ENCODE results near the gene GRIK1.

Gene GRIK1

DNA sequence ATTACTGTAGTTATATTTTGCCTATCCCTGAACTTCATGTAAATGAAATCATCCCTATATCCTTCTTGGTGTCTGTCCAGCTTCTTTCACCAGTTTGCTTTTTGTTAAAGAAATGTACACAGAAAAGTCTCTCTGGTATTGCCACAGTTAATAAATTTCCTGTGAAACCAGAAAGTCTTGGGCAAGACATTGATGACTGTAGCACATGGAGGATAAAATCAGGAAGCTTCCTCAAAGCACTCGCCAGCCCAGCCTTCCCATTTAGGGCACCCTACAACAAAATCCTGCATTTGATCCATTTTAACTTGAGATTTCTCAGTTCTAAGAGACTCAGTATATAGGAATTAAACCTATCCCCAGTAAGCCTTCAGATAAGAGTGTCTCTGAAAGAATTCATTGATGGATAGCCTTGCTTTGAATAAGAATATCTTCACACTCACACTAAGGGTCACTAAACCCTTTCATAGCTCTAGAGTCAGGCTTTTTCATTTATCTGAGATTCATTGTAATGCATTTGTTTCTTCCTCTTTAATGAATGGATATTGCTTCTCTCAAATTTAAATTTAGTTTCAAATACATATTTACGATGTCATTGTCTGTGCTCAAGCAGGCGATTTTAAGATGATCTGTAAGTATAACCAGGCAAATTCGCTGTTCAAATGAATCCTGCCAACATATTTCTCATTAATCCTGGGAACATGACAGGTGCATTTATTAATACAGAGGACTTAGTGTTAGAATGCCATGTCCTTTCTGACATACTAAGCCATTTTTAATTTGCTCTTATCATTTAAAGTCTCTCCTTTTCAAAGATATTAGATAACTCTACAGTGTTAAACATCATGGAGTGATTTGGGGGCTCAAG, 153.1 kb downstream of the GRIK1 start:
- no peak for DNase-seq (ENCODE audit: low spot score)

DNA sequence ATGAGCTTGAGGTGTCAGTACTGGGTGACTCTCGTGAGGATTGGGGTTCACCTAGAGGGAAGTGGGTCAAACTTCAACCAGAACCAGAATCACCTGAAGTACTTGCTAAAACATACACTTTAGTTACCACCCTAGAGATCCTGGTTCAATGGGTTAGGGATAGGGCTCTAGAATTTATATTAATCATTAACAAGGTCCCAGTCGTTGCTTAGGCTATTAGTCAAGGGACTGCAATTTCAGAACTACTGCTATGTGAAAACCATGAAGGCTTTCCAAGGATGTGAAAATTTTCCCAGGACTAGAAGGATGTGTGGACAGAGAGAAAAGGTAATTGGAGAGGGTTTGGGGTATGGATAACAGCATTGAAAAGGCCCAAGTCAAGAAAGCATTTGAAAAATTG, 162.6 kb downstream of the GRIK1 start:
- DNase-seq (ENCODE audit: low spot score) = no peak

DNA sequence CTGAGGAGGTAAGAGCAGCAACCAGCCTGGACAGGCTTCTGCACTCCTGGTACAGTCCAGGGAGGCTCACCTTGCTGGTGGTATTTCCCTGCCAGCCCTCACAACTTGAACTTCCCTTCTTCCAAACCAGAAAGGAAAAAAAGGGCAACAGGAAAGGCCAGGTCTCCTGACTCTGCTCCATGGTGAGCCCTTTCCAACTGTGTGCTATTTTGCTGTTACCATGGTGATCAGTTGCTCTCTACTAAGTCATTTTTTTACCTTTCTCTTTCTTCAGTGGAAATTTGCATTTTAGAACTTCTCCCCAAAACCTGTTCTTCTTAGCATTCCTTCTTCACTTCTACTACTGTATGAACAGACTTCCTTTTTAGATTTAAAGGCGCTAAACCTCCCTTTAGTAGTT, 164.3 kb downstream of the GRIK1 start:
- DNase-seq (ENCODE audit: low spot score) = no peak

DNA sequence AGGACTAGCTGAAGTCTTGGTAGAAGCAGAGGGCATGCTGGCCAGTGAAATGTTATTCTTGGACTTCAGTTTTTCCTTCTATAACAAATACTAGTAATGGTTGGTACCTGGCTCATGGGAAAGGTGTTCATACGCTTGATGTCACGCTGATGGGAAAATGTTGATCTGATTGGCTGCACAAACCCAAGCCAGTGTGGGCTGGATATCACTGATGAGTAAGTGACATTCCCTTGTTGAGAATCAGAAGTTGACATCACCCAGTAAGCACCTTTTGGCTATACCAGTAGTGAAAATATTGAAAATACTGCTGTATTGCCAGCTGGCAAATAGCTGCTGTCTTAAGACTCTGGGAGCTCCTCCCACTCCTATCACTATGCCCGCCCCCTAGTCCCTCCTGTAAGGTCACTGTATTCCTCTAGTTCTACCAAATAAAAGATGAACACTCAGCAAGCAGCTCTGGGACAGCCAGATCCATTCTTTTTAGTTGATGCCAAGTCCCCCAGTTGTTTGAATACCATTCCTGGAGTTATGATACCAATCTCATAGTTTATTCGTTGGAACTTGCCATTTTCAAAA, 168.2 kb downstream of the GRIK1 start:
- no peak for DNase-seq (ENCODE audit: low spot score)

DNA sequence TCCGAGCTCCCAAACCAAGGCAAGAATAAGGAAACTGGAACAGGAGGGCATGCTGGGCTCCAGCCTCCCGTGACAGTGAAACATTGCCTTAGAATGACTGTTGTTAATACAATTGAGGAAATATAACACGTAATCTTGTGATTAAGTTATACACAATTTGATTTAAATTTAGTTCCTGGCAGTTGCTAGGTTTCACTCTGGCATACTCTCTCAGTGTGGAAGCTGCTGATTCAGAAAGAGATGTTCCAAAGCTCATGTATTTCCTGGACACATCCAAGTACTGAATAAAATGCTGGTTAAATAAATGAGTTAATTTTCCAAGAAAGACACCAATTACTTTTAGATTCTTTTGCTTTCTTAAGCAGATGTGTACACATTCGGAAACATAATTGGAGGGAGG, 176.1 kb downstream of the GRIK1 start:
- no peak for DNase-seq (ENCODE audit: low spot score)

DNA sequence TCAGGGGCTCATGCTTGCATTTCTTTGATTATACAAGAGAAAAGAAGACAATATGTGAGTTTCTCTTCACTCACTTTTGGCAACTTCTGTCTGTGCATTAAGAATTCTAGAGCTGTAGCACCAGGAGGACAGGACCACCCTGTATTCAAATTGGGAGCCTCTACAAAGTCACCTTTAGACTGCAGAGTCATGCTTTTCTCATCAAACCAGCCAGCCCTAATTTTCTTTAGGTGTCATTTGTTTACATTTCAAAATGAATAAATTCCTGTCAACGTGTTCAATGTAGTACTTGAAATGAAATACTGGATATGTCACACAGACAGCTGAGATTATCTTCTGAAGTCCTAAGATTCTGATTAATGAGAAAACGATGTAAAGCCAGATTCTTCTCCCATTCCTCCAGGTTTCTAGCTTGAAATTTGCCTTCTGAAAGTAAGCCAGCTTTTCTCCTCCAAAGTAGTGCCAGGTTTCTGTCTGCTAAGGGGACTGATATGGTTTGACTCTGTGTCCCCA, 177.2 kb downstream of the GRIK1 start:
- DNase-seq (ENCODE audit: low spot score) = no peak

DNA sequence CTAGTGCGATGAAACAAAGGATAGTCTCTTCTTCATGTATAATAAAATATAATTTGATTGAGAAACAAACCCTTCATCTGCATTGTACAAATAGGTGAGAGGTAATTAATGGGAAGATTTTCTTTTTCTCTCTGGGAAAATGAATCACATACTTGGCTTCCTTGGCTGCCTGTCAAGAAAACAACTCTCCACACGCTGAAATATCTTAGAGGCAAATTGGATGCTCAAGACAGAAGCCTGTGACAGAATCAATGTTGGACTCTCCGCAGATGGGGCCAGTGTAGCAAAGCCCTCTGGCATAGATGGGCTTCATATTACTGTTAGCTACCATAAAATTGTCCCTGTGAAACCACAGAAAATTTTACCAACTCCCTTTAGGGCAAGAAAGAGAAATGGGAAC, 186.6 kb downstream of the GRIK1 start:
- DNase-seq (ENCODE audit: low spot score) = no peak

DNA sequence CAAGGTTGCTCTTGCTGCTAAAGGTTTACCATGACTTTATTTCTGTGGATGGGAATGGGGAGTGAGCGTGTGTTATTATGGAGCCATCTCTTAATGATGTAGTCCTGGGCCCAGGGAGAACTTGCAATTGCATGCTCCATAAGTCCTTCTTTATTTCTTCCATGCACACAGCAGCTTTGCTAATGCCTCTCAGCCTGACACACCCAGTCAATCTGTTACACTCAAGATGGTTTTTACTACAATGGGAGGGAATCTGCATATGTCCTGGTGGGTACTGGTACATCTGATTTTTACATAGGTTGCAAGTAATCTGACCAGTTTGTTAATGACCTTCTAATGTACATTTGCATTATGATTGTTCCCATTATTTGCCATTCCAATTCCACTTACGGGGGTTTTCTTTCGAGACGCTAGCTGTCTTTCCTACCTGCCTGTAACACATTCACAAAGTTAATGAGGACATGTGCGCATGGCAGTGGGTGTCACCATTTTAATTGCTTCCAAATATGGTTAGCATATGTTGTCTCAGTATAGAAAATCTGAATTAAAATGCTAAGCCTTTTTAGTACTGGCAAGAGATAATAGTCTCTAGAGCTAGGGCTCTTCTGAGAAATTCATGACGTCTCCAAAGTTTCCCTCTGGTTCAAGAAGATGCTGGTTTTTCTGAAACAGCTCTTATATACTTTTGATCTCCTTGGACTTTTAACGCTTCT, 188.2 kb downstream of the GRIK1 start:
- no peak for DNase-seq (ENCODE audit: low spot score)

DNA sequence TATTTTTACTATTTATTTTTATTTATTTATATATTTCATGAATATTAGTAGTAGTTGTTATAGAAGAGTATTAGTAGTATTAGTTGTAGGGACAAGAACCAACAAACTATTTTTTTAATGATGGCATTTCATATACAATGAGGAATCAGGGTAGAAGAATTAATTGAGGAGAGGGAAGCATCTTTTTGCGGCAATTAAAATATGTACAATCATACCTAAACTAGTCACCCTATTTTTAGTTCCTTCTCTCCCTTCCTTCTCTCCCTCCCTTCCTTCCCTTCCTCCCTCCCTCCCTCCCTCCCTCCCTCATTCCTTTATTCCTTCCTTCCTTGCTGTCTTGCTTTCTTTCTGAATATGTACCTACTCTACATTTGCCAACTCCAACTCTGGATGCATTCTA, 189.8 kb downstream of the GRIK1 start:
- DNase-seq (ENCODE audit: low spot score) = no peak

DNA sequence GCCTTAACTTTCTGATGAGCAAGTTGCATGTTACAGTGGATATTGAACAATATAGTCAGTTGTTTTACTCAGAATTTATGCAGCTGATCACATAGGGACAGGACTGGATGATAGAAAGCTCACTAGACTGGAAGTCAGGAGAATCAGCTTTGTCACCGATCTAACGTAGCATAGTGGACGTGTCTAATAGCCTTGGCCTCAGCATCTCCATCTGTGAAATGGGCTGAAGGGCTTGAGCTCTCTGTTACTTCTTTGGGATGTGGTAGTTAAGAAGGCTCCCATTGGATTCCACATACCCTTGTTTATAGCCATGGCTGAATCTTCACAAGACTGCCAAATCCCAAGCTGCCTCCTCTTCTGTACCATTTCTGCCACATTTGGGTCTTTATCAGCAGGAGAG, 190.6 kb downstream of the GRIK1 start:
- no peak for DNase-seq (ENCODE audit: low spot score)

DNA sequence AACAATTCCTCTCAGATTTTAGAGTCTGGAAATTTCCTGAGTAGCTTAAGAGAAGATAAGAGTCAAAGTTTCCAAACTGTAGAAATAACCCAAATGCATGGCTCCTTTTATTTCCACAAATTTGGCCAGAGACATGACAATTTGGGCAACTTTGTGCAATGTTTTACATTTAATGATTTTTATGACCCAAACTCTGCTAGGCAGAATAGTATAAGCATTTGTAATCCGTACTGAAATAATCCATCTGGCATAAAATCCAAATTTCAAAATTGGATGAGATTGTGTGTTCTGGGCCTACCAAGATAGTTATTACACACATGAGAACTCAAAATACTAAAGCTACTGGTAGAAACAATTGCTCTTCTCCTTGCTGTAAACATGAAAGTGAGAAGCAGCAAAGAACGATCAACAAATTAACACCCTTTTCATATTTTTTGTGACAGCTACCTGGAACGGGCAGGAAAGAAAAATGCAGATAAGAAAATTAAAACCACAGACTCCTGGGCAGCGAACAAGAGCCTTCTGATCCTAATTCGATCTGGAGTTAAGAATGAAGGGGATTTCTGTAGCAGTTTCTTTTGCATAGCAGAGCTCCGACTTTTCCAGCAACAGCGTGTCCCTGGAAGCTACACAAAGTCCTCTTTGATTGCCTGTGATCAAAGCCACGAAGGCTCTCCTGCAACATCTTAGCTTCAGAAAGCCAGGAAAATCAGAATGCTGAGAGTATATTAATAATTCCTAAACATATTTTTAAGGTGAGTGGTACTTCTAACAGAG, 191.2 kb downstream of the GRIK1 start:
- DNase-seq (ENCODE audit: low spot score) = no peak

DNA sequence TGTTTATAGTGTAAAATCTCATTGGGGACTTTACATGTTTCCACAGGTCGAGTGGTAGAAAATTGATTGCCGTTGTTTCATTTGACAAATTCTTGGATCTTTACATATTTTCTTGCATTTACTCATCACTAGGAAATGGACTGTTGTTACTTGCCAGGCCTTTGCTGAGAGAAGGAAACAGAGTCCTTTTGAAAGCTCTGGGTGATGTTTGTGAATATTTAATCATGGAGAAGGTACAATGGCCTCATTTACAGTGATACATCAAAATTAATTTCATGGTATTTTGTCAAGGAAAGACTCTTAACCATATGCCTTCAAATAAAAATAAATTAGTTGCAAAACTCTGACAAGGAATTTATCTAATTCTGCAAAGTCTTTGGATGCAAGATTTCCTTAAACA, 198.0 kb downstream of the GRIK1 start:
- DNase-seq (ENCODE audit: low spot score) = no peak

DNA sequence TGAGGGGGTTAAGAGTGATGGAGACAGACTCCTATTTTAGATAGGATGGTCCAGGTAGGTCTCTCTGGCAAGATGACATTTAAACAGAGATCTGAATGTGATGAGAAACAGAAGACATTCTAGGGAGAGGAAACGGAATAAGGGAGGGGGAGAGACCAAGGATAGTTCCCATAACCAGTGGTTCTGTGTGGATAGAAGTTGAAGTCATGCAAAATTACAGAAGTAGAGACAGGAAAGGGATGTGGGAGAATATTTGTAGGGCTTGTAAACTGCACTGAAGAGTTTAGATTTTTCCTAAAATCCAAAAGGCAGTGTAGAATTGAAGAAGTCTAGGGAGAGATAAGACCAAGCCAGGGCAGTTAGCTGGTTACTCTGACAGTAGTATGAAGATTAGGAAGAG, 200.6 kb downstream of the GRIK1 start:
- DNase-seq (ENCODE audit: low spot score) = no peak

DNA sequence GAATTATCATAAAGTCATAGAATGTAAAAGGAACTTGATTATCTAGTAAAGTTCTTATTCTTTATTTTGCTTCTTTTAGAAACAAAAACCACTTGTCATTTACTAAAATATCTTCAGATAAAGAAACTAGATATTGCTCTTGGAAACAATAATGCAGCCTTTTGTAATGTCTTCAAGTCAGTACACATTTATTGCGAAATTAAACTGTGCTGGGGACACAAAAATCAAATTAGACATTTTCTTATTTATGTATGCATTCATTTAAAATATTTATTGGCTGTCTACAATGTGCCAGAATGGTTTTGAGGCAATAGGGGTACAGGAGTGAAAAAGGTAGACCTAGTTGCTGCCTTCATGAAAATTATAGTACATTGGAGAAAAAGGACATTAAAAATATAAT, 201.1 kb downstream of the GRIK1 start:
- no peak for DNase-seq (ENCODE audit: low spot score)

DNA sequence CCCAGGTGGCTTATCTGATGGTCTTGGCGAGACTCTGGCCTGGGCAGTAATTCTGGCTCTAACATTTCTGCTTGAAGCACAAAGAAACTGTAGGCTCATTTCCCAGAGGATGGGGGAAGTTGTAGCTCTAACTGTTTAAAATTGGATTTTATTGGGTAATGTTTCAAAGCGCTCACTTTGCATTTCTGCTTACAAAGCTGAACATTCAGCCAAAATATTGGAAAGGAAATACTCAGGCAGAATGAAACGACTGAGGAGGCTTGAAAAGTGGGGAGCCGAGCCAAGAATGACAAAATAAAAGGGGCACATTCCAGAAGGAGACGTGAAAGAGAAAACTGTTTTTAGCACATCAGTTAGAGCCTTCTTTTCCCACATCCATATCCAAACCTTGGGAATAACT, 202.6 kb downstream of the GRIK1 start:
- DNase-seq (ENCODE audit: low spot score) = no peak

DNA sequence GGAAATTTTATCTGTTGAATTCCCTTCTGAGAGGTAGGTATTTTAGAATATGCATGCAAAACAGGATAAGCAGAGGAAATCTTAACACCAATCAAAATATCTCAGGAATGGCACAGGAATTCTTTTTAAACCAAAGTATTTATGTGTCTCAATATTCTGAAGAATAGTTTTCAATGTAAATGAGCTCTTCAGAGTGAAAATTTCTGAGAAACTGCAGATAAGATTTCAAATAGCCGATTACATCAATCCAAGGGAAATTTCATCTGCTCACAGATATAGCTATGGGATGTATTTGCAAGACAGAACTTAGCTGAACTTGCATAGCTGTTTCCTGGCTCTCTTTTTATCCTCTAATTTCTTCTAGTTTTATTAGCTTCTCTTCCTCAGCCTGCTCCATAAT, 209.5 kb downstream of the GRIK1 start:
- no peak for DNase-seq (ENCODE audit: low spot score)

DNA sequence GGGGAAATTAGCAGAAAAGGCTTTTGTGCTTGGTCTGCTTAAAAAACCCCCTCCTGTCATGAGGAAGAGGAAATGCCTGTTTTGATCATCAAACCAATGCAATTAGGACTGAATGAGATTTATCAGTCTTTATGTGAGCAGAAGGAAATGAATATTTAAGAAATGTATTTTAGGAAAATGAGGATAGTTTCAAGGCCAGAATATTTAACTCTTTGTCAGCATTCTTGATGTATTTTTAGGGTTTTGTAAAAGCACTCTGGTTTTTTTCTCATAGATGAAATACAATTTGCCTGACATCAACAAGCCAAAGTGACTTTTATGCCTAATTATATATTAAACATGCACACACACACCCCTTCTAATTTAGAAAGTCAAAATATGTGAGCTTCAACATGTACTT, 213.8 kb downstream of the GRIK1 start:
- DNase-seq (ENCODE audit: low spot score) = no peak

DNA sequence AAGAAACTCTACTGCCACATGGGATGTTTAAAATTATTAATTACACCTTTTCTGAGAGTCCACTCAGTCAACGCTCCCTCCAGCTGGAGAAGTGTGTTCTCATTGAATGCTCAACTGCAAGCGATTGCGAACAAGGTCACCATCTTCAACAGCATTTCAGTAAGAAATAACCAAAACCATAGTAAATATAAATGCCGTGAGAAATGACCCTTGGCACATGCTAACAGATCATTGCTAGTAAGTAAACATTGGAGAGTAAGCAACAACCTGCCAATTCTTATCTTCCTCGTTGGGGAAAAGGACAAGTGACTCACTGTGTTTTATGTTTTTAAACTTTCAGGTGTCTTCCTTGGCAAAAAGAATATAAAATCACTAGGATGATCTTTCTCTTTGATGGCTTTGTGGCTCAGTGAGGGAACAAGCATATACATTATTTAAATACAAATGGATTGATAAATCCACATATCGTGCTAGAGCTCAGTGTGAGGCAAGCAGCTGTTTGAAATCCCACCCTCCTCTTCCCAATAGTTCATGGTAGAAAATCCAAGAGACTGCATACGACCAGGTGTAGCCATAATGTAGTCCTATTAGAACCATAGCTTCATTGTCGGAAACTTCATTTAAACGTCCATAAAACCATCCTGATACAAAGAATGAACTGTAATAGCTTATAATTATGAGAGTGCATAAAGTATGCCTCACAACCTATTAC, 214.6 kb downstream of the GRIK1 start:
- no peak for DNase-seq (ENCODE audit: low spot score)

DNA sequence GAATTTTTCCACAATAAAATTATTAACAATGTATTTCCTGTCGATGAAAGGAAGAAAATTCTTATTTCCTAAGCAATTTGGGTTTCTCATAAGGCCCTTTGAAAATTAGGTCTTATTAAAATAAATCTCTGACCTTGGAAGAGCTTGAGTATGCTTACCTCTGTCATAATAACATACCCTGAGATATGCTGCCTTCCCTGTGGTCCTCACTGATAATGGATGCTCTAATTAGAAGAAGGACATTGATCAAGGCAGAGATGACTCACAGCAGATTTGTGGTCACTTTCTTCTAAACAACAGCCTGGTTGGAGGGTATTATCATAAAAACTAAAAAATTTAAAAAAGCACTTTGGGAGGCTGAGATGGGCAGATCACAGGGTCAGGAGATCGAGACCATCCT, 217.8 kb downstream of the GRIK1 start:
- DNase-seq (ENCODE audit: low spot score) = no peak

DNA sequence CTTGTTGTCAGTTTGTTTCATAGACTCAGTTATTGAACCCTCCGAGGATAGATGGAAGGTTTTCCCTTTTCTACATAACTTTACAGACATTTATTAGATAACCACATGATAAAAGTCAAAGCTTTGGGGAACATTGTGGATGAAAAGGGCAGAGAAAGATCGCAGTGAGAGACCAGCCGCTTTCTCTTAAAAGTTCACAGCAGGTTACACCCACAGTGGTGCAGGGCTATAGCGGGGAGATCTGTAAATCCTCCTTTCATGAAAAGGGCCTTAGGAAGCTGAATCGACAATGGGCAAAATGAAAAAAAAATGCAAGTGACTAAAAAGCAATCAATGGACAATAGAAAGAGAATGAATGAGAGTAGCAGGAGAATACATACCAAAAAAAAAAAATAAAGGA, 218.6 kb downstream of the GRIK1 start:
- DNase-seq (ENCODE audit: low spot score) = no peak

DNA sequence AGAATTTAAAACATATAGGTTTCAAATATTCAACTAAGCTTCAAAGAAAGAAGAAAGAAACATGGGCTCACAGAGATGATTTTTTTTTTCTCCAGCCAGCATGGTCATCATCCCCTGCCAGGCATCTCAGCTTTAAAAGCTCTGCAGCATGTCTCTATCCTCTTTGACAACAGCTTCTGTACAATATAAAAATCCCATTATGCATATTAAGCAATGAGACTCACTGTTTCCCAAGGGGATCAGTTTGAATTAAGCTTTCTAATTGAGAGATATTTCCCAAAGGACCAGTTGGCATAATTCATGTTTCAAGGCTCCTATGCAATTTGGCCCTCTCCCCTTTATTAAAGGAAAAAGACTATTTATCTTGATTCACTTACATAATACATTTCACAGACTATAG, 220.3 kb downstream of the GRIK1 start:
- DNase-seq (ENCODE audit: low spot score) = no peak

Data from kidney capillary endothelial cell (primary cell).